ENCODE results near the gene CRP.
"Not testable (repeated sequence)": the region's sequence is repeated elsewhere in the genome, so short reads cannot be mapped to it uniquely, and the experiment has no call there.

Gene CRP

DNA sequence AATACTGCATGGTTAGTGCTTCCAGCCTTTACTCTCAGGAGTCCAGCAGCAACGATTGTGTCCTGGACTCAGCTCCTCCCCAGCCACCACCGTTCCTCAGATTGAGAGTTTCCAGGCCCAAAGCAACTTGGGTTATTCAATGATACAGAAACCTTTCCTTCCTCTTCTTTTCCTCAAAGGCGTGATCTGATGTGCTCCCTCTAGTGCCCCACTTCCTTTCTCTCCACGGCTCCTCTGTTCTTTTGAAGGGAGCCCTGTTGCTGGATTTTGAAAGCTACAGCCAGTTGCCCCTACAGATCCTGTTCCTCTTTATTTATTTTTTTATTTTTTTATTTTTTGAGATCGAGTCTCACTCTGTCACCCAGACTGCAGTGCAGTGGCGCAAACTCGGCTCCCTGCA lies 14.1 kb downstream of the CRP start:
- H3K79me2 ChIP-seq (ENCODE audit: control insufficient read depth, insufficient read depth, low read length, unreplicated experiment): no peaks in the 10 kb centered on the region
- H3K4me3 ChIP-seq (ENCODE audit: low read depth, low read length): no peak overlapping the region
- H3K4me1 ChIP-seq (ENCODE audit: control insufficient read depth, insufficient read depth, low read length, unreplicated experiment): no peaks in the 10 kb centered on the region
- H3K36me3 ChIP-seq (ENCODE audit: insufficient read depth, low read length): no peaks in the 10 kb centered on the region
- H3K27ac ChIP-seq (ENCODE audit: low read depth, low read length): no peak overlapping the region
- no peak overlapping the region for H2AFZ ChIP-seq (ENCODE audit: low read length, unreplicated experiment)
- no peaks in the 10 kb centered on the region for H3K27me3 ChIP-seq (ENCODE audit: insufficient read depth, low read length)

- no peak overlapping the region for H3K27ac ChIP-seq (ENCODE audit: low read depth, low read length)
- no peak overlapping the region for H3K4me3 ChIP-seq (ENCODE audit: low read depth, low read length)
- H2AFZ ChIP-seq (ENCODE audit: low read length, unreplicated experiment): no peak overlapping the region
- no peaks in the 10 kb centered on the region for H3K27me3 ChIP-seq (ENCODE audit: insufficient read depth, low read length)
- no peaks in the 10 kb centered on the region for H3K36me3 ChIP-seq (ENCODE audit: insufficient read depth, low read length)
- no peaks in the 10 kb centered on the region for H3K79me2 ChIP-seq (ENCODE audit: control insufficient read depth, insufficient read depth, low read length, unreplicated experiment)
- H3K4me1 ChIP-seq (ENCODE audit: control insufficient read depth, insufficient read depth, low read length, unreplicated experiment): no peaks in the 10 kb centered on the region
Observed at GRCh38 chr1:159699653-159700052, 14.7 kb downstream of the CRP start.

GRCh38 chr1:159699246-159699645 lies 15.1 kb downstream of the CRP start:
- H3K27ac ChIP-seq (ENCODE audit: low read depth, low read length): no peak overlapping the region
- H3K4me3 ChIP-seq (ENCODE audit: low read depth, low read length): no peak overlapping the region
- no peaks in the 10 kb centered on the region for H3K36me3 ChIP-seq (ENCODE audit: insufficient read depth, low read length)
- no peak overlapping the region for H2AFZ ChIP-seq (ENCODE audit: low read length, unreplicated experiment)
- H3K27me3 ChIP-seq (ENCODE audit: insufficient read depth, low read length): no peaks in the 10 kb centered on the region
- H3K79me2 ChIP-seq (ENCODE audit: control insufficient read depth, insufficient read depth, low read length, unreplicated experiment): no peaks in the 10 kb centered on the region
- no peaks in the 10 kb centered on the region for H3K4me1 ChIP-seq (ENCODE audit: control insufficient read depth, insufficient read depth, low read length, unreplicated experiment)

- H3K27me3 ChIP-seq (ENCODE audit: insufficient read depth, low read length): no peaks in the 10 kb centered on the region
- H3K36me3 ChIP-seq (ENCODE audit: insufficient read depth, low read length): no peaks in the 10 kb centered on the region
- H2AFZ ChIP-seq (ENCODE audit: low read length, unreplicated experiment): no peak overlapping the region
- H3K4me3 ChIP-seq (ENCODE audit: low read depth, low read length): no peak overlapping the region
- no peaks in the 10 kb centered on the region for H3K4me1 ChIP-seq (ENCODE audit: control insufficient read depth, insufficient read depth, low read length, unreplicated experiment)
- no peak overlapping the region for H3K27ac ChIP-seq (ENCODE audit: low read depth, low read length)
- no peaks in the 10 kb centered on the region for H3K79me2 ChIP-seq (ENCODE audit: control insufficient read depth, insufficient read depth, low read length, unreplicated experiment)
Observed at GRCh38 chr1:159687511-159687910, 26.9 kb downstream of the CRP start.

- H3K4me1 ChIP-seq (ENCODE audit: control insufficient read depth, insufficient read depth, low read length, unreplicated experiment): no peaks in the 10 kb centered on the region
- H3K27ac ChIP-seq (ENCODE audit: low read depth, low read length): no peak overlapping the region
- H3K4me3 ChIP-seq (ENCODE audit: low read depth, low read length): no peak overlapping the region
- no peaks in the 10 kb centered on the region for H3K27me3 ChIP-seq (ENCODE audit: insufficient read depth, low read length)
- H3K79me2 ChIP-seq (ENCODE audit: control insufficient read depth, insufficient read depth, low read length, unreplicated experiment): no peaks in the 10 kb centered on the region
- H3K36me3 ChIP-seq (ENCODE audit: insufficient read depth, low read length): no peaks in the 10 kb centered on the region
- no peak overlapping the region for H2AFZ ChIP-seq (ENCODE audit: low read length, unreplicated experiment)
Observed at GRCh38 chr1:159686599-159687299, 27.6 kb downstream of the CRP start.

- Histone ChIP-seq H3K4me3 (ENCODE audit: low read depth, low read length) (no peak overlapping the region), H3K4me1 (ENCODE audit: control insufficient read depth, insufficient read depth, low read length, unreplicated experiment) (no peaks in the 10 kb centered on the region), H2AFZ (ENCODE audit: low read length, unreplicated experiment) (no peak overlapping the region), H3K27ac (ENCODE audit: low read depth, low read length) (no peak overlapping the region), H3K27me3 (ENCODE audit: insufficient read depth, low read length) (no peaks in the 10 kb centered on the region), H3K36me3 (ENCODE audit: insufficient read depth, low read length) (no peaks in the 10 kb centered on the region), H3K79me2 (ENCODE audit: control insufficient read depth, insufficient read depth, low read length, unreplicated experiment) (no peaks in the 10 kb centered on the region)
Observed at GRCh38 chr1:159678939-159679338, 35.5 kb downstream of the CRP start.

GRCh38 chr1:159675046-159675445 lies 39.3 kb downstream of the CRP start:
- no peak overlapping the region for H3K27ac ChIP-seq (ENCODE audit: low read depth, low read length)
- no peaks in the 10 kb centered on the region for H3K4me1 ChIP-seq (ENCODE audit: control insufficient read depth, insufficient read depth, low read length, unreplicated experiment)
- no peak overlapping the region for H3K4me3 ChIP-seq (ENCODE audit: low read depth, low read length)
- H3K27me3 ChIP-seq (ENCODE audit: insufficient read depth, low read length): no peaks in the 10 kb centered on the region
- H3K79me2 ChIP-seq (ENCODE audit: control insufficient read depth, insufficient read depth, low read length, unreplicated experiment): no peaks in the 10 kb centered on the region
- peak overlapping the region; percentile 47 for H2AFZ ChIP-seq (ENCODE audit: low read length, unreplicated experiment)
- no peaks in the 10 kb centered on the region for H3K36me3 ChIP-seq (ENCODE audit: insufficient read depth, low read length)

- not testable (repeated sequence) for H3K36me3 ChIP-seq (ENCODE audit: insufficient read depth, low read length); H3K4me1 ChIP-seq (ENCODE audit: control insufficient read depth, insufficient read depth, low read length, unreplicated experiment); H3K4me3 ChIP-seq (ENCODE audit: low read depth, low read length); H3K79me2 ChIP-seq (ENCODE audit: control insufficient read depth, insufficient read depth, low read length, unreplicated experiment); H3K27me3 ChIP-seq (ENCODE audit: insufficient read depth, low read length); H2AFZ ChIP-seq (ENCODE audit: low read length, unreplicated experiment); H3K27ac ChIP-seq (ENCODE audit: low read depth, low read length)
Observed at GRCh38 chr1:159672390-159672789, 42.0 kb downstream of the CRP start.

GRCh38 chr1:159669338-159669737 lies 45.1 kb downstream of the CRP start:
- Histone ChIP-seq H3K27me3 (ENCODE audit: insufficient read depth, low read length) (no peaks in the 10 kb centered on the region), H2AFZ (ENCODE audit: low read length, unreplicated experiment) (no peak overlapping the region), H3K4me3 (ENCODE audit: low read depth, low read length) (no peak overlapping the region), H3K4me1 (ENCODE audit: control insufficient read depth, insufficient read depth, low read length, unreplicated experiment) (no peaks in the 10 kb centered on the region), H3K36me3 (ENCODE audit: insufficient read depth, low read length) (no peaks in the 10 kb centered on the region), H3K27ac (ENCODE audit: low read depth, low read length) (no peak overlapping the region), H3K79me2 (ENCODE audit: control insufficient read depth, insufficient read depth, low read length, unreplicated experiment) (no peaks in the 10 kb centered on the region)

DNA sequence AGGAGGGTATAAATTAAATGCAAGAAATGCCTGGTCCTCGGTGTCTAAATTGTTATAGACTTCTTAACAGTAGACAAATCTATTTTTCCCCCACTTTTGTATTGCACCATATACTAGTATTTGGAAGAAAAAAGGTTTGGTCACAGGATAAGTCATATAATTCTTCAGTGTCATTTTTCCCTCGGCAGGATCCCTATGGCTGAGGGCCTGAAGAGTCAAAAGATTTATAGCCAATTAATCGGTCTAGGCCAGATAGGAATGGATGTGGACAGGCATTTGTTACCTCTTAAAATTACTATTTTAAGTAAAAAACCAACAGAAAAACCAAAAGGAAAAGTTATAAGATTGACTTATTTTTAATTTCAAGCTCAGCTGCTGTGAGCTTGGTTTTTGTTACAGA lies 45.6 kb downstream of the CRP start:
- Histone ChIP-seq H3K36me3 (ENCODE audit: insufficient read depth, low read length) (no peaks in the 10 kb centered on the region), H3K4me3 (ENCODE audit: low read depth, low read length) (no peak overlapping the region), H3K79me2 (ENCODE audit: control insufficient read depth, insufficient read depth, low read length, unreplicated experiment) (no peaks in the 10 kb centered on the region), H3K27me3 (ENCODE audit: insufficient read depth, low read length) (no peaks in the 10 kb centered on the region), H3K4me1 (ENCODE audit: control insufficient read depth, insufficient read depth, low read length, unreplicated experiment) (no peaks in the 10 kb centered on the region), H2AFZ (ENCODE audit: low read length, unreplicated experiment) (no peak overlapping the region), H3K27ac (ENCODE audit: low read depth, low read length) (no peak overlapping the region)

DNA sequence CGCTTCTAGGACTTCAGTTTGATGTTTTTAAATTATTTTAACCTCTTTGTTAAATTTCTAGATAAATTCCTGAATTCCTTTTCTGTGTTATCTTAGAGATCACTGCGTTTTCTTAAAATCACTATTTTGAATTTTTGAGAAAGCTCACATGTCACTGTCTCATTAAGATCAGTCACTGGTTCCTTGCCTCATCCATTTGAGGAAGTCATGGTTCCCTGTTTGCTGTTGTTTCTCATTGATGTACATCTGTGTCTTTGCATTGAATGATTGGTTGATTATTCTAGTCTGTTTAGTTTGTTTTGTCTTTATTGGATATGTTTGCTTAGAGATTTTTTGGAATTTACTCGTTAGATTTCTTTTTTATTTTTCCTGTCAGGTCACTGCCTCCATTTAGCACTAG lies 50.1 kb downstream of the CRP start:
- Histone ChIP-seq H3K79me2 (ENCODE audit: control insufficient read depth, insufficient read depth, low read length, unreplicated experiment) (no peaks in the 10 kb centered on the region), H3K4me3 (ENCODE audit: low read depth, low read length) (no peak overlapping the region), H3K4me1 (ENCODE audit: control insufficient read depth, insufficient read depth, low read length, unreplicated experiment) (no peaks in the 10 kb centered on the region), H2AFZ (ENCODE audit: low read length, unreplicated experiment) (no peak overlapping the region), H3K36me3 (ENCODE audit: insufficient read depth, low read length) (no peaks in the 10 kb centered on the region), H3K27me3 (ENCODE audit: insufficient read depth, low read length) (no peaks in the 10 kb centered on the region), H3K27ac (ENCODE audit: low read depth, low read length) (no peak overlapping the region)
